ENCODE data around the gene TRIM37. TPM values are rescaled to one million over a fixed set of nuclear protein-coding genes. Genes with fewer than 3 reads are reported as not detected.

Gene TRIM37
- total and polyA plus RNA-seq, 2 experiments from 2014 or later, result 25.6 to 30.0 TPM

- Histone ChIP-seq H3K9me3 (ENCODE audit: low read depth) (no peaks in the 10 kb centered on the region), H3K4me3 (no peak overlapping the region), H3K27me3 (no peaks in the 10 kb centered on the region), H3K4me1 (ENCODE audit: low read depth) (no peaks in the 10 kb centered on the region), H3K27ac (no peak overlapping the region), H3K36me3 (peaks cover 44% of the 10 kb centered on the region)
- TF ChIP-seq, protein P1, sequence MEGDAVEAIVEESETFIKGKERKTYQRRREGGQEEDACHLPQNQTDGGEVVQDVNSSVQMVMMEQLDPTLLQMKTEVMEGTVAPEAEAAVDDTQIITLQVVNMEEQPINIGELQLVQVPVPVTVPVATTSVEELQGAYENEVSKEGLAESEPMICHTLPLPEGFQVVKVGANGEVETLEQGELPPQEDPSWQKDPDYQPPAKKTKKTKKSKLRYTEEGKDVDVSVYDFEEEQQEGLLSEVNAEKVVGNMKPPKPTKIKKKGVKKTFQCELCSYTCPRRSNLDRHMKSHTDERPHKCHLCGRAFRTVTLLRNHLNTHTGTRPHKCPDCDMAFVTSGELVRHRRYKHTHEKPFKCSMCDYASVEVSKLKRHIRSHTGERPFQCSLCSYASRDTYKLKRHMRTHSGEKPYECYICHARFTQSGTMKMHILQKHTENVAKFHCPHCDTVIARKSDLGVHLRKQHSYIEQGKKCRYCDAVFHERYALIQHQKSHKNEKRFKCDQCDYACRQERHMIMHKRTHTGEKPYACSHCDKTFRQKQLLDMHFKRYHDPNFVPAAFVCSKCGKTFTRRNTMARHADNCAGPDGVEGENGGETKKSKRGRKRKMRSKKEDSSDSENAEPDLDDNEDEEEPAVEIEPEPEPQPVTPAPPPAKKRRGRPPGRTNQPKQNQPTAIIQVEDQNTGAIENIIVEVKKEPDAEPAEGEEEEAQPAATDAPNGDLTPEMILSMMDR (IDR thresholded peaks at IDR 0.05; ENCODE audit: low read depth, low read length), result no peak
- DNase-seq (ENCODE audit: low read depth in 1 of 2, low spot score in 1 of 2), result no peak
Measured at GRCh38 chr17:59073972-59074371, 32.7 kb downstream of the TRIM37 start.

DNA sequence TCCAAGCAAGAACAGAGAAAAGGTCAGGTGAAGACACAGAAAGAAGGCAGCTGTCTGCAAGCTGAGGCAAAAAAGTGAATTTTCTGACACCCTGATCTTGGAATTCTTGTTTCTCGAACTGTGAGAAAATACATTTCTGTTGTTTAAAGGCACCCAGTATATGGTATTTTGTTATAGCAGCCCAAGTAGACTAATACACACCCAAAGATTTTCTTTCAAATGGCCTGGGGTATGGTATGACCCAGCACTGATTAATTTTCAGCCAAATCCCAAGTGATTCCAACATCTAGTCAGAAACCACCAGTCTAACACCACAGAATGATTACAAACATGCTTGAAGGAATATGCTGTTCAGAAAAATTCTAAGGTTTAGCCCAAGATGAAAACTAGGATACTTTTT is 36.8 kb downstream of the TRIM37 start:
- H3K9me3 ChIP-seq (ENCODE audit: low read depth), result no peaks in the 10 kb centered on the region
- no peak overlapping the region for H3K27ac ChIP-seq
- no peak for DNase-seq (ENCODE audit: low read depth in 1 of 2, low spot score in 1 of 2)
- no peaks in the 10 kb centered on the region for H3K27me3 ChIP-seq
- peaks cover 25% of the 10 kb centered on the region for H3K36me3 ChIP-seq
- no peak overlapping the region for H3K4me3 ChIP-seq
- H3K4me1 ChIP-seq (ENCODE audit: low read depth), result no peaks in the 10 kb centered on the region
- TF ChIP-seq, protein P1 (IDR thresholded peaks at IDR 0.05; ENCODE audit: low read depth, low read length), result no peak

- H3K9me3 ChIP-seq (ENCODE audit: low read depth), result no peaks in the 10 kb centered on the region
- peaks cover 15% of the 10 kb centered on the region for H3K36me3 ChIP-seq
- H3K27ac ChIP-seq, result no peak overlapping the region
- no peak for DNase-seq (ENCODE audit: low read depth in 1 of 2, low spot score in 1 of 2)
- no peaks in the 10 kb centered on the region for H3K4me1 ChIP-seq (ENCODE audit: low read depth)
- TF ChIP-seq, protein P1 (IDR thresholded peaks at IDR 0.05; ENCODE audit: low read depth, low read length), result no peak
- H3K4me3 ChIP-seq, result no peak overlapping the region
- H3K27me3 ChIP-seq, result no peaks in the 10 kb centered on the region
Measured at GRCh38 chr17:59067756-59068155, 38.9 kb downstream of the TRIM37 start.

DNA sequence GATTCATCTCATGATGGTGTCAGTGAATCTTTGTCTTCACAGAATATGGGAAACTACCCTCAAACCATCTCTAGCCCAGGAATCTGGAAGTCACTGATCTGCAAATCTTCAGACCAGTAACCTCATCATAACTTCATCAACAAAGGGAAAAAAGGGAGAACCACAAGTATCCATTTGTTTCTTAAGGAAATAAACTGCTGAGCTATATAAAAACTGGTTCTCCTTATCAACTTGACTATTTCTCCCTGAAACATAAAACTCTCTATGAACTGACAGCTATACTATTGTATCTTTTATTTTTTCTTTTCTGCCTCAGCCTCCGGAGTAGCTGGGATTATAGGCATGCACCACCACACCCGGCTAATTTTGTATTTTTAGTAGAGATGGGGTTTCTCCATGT is 39.3 kb downstream of the TRIM37 start:
- no peak overlapping the region for H3K4me3 ChIP-seq
- TF ChIP-seq, protein P1 (IDR thresholded peaks at IDR 0.05; ENCODE audit: low read depth, low read length), result no peak

GRCh38 chr17:59062509-59062908 is 44.2 kb downstream of the TRIM37 start:
- Histone ChIP-seq H3K36me3 (peaks cover 19% of the 10 kb centered on the region), H3K27me3 (no peaks in the 10 kb centered on the region), H3K9me3 (ENCODE audit: low read depth) (no peaks in the 10 kb centered on the region), H3K4me3 (no peak overlapping the region), H3K27ac (no peak overlapping the region), H3K4me1 (ENCODE audit: low read depth) (no peaks in the 10 kb centered on the region)
- no peak for DNase-seq (ENCODE audit: low read depth in 1 of 2, low spot score in 1 of 2)
- TF ChIP-seq, protein P1 (IDR thresholded peaks at IDR 0.05; ENCODE audit: low read depth, low read length), result no peak

More for the DNA sequence above, 39.3 kb downstream of the TRIM37 start:
- Histone ChIP-seq H3K9me3 (ENCODE audit: low read depth) (no peaks in the 10 kb centered on the region), H3K4me1 (ENCODE audit: low read depth) (no peaks in the 10 kb centered on the region), H3K27me3 (no peaks in the 10 kb centered on the region), H3K27ac (no peak overlapping the region), H3K36me3 (peaks cover 15% of the 10 kb centered on the region)
- no peak for DNase-seq (ENCODE audit: low read depth in 1 of 2, low spot score in 1 of 2)

- no peak for DNase-seq (ENCODE audit: low read depth in 1 of 2, low spot score in 1 of 2)
- H3K27ac ChIP-seq, result no peak overlapping the region
- peaks cover 23% of the 10 kb centered on the region for H3K36me3 ChIP-seq
- TF ChIP-seq, protein P1 (IDR thresholded peaks at IDR 0.05; ENCODE audit: low read depth, low read length), result no peak
- no peaks in the 10 kb centered on the region for H3K4me1 ChIP-seq (ENCODE audit: low read depth)
- no peaks in the 10 kb centered on the region for H3K9me3 ChIP-seq (ENCODE audit: low read depth)
- no peak overlapping the region for H3K4me3 ChIP-seq
- no peaks in the 10 kb centered on the region for H3K27me3 ChIP-seq
Measured at GRCh38 chr17:59056857-59057256, 49.8 kb downstream of the TRIM37 start.

Measured in cardiac muscle cell (in vitro differentiated cells and primary cell).